ENCODE measurements around the gene RHOA. TPM values are rescaled to one million over a fixed set of nuclear protein-coding genes. Genes with fewer than 3 reads are reported as not detected.

Gene RHOA
- total and polyA plus RNA-seq, 2 of the 4 experiments (the other 2 are of a cell fraction): 383 to 879 TPM

DNA sequence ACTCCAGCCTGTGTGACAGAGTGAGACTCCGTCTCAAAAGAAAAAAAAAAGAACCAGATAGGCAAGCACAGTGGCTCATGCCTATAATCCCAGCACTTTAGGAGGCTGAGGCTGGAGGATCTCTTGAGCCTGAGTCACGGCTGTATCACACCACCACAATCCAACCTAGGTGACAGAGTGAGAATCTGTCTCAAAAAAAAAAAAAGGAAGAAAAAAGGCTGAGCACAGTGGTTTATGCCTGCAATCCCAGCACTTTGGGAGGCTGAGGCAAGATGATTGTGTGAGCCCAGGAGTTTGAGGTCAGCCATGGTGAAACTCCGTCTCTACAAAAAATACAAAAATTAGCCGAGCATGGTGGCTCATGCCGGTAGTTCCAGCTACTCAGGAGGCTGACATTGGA, 23.0 kb upstream of the RHOA start:
- intact Hi-C loops (cut with micrococcal nuclease) (no loop called here), dilution Hi-C loops (cut with HindIII; ENCODE audit: low sequenced_read_pairs, unreplicated experiment) (no loop called here), in situ Hi-C loops (cut with MboI; ENCODE audit: low sequenced_read_pairs) (loop anchor here (25.0 kb wide), 1 partner anchor 272 kb away; the partner anchor contains the start of genes CCDC71 and KLHDC8B)
- Histone ChIP-seq H3K27me3 (ENCODE audit: control insufficient read depth, insufficient read depth, low read length) (no peaks in the 10 kb centered on the region), H3K56ac (ENCODE audit: extremely low read depth, insufficient read depth, low read length) (no peak overlapping the region), H2AK9ac (replicated peaks; ENCODE audit: low read depth, low read length, poor library complexity) (no peak overlapping the region), H3K4me1 (ENCODE audit: control insufficient read depth, insufficient read depth, low read length) (no peaks in the 10 kb centered on the region), H3K4me3 (ENCODE audit: insufficient read depth, low read depth, low read length) (no peak overlapping the region), H4K5ac (ENCODE audit: low read depth, low read length) (no peak overlapping the region), H3K4ac (ENCODE audit: low read depth, low read length) (no peak overlapping the region), H4K20me1 (ENCODE audit: insufficient read depth, low read length) (no peaks in the 10 kb centered on the region), H2BK15ac (ENCODE audit: low read depth, low read length) (no peak overlapping the region), H4K91ac (ENCODE audit: insufficient read depth, low read depth, low read length) (no peak overlapping the region), H2AFZ (replicated peaks; ENCODE audit: low read length, poor library complexity) (no peak overlapping the region), H3K23ac (ENCODE audit: low read depth, low read length) (no peak overlapping the region), H3K27ac (ENCODE audit: insufficient read depth, low read length) (no peak overlapping the region), H3K9me3 (ENCODE audit: control insufficient read depth, insufficient read depth, low read length) (no peaks in the 10 kb centered on the region), H3K4me2 (ENCODE audit: low read depth, low read length) (no peak overlapping the region), H3K9me1 (ENCODE audit: insufficient read depth, low read length) (no peaks in the 10 kb centered on the region), H4K8ac (ENCODE audit: low read depth in 2 of 2, low read length in 2 of 2) (no peak overlapping the region), H3K36me3 (ENCODE audit: control insufficient read depth, insufficient read depth, low read length) (no peaks in the 10 kb centered on the region), H3K79me1 (ENCODE audit: low read depth in 1 of 2, low read length in 2 of 2) (no peaks in the 10 kb centered on the region), H2BK20ac (ENCODE audit: low read depth, low read length) (no peak overlapping the region), H3K18ac (ENCODE audit: low read depth, low read length) (no peak overlapping the region), H3K9ac (ENCODE audit: low read depth, low read length) (no peak overlapping the region), H2BK5ac (ENCODE audit: low read depth, low read length, poor library complexity, severe bottlenecking) (no peak overlapping the region), H2AK5ac (ENCODE audit: low read depth, low read length) (no peak overlapping the region), H2BK120ac (ENCODE audit: low read depth, low read length) (no peak overlapping the region), H3K14ac (replicated peaks; ENCODE audit: low read depth, low read length) (no peak overlapping the region)
- WGBS, 2 experiments (ENCODE audit: extremely low coverage in 2 of 2, insufficient read length in 1 of 2): 95% methylated on average over 3 of the region's 5 CpGs; no CpG with 5 or more reads in 1 of the 2 experiments
- no TSS peak for BruUV-seq (replicated peaks)
- no peak for ATAC-seq (ENCODE audit: low read depth)
- no peak for TF ChIP-seq CEBPB (IDR thresholded peaks at IDR 0.05; ENCODE audit: low read depth, low read length)
- TF ChIP-seq FOS (IDR thresholded peaks at IDR 0.05; ENCODE audit: low read depth, low read length): no peak
- no peak for TF ChIP-seq RFX5 (IDR thresholded peaks at IDR 0.05; ENCODE audit: low read depth, low read length)
- TF ChIP-seq, protein P1, sequence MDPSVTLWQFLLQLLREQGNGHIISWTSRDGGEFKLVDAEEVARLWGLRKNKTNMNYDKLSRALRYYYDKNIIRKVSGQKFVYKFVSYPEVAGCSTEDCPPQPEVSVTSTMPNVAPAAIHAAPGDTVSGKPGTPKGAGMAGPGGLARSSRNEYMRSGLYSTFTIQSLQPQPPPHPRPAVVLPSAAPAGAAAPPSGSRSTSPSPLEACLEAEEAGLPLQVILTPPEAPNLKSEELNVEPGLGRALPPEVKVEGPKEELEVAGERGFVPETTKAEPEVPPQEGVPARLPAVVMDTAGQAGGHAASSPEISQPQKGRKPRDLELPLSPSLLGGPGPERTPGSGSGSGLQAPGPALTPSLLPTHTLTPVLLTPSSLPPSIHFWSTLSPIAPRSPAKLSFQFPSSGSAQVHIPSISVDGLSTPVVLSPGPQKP (IDR thresholded peaks at IDR 0.05; ENCODE audit: borderline replicate concordance, low read depth, low read length): no peak
- TF ChIP-seq MAFK (IDR thresholded peaks at IDR 0.05; ENCODE audit: low read depth, low read length): no peak
- TF ChIP-seq, protein P2, sequence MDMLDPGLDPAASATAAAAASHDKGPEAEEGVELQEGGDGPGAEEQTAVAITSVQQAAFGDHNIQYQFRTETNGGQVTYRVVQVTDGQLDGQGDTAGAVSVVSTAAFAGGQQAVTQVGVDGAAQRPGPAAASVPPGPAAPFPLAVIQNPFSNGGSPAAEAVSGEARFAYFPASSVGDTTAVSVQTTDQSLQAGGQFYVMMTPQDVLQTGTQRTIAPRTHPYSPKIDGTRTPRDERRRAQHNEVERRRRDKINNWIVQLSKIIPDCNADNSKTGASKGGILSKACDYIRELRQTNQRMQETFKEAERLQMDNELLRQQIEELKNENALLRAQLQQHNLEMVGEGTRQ (IDR thresholded peaks at IDR 0.05; ENCODE audit: low read depth, low read length): no peak
- no peak for TF ChIP-seq RCOR1 (IDR thresholded peaks at IDR 0.05; ENCODE audit: insufficient replicate concordance, low read length)
- no peak for TF ChIP-seq MXI1 (IDR thresholded peaks at IDR 0.05; ENCODE audit: borderline replicate concordance, low read depth, low read length)
- no peak for TF ChIP-seq RAD21 (IDR thresholded peaks at IDR 0.05; ENCODE audit: low read length)
- no peak for TF ChIP-seq MAZ (IDR thresholded peaks at IDR 0.05; ENCODE audit: borderline replicate concordance, low read depth, low read length)
- no peak for TF ChIP-seq NFE2L2 (IDR thresholded peaks at IDR 0.05; ENCODE audit: low read depth, low read length)
- POLR2A ChIA-PET (ENCODE audit: unreplicated experiment): no interaction called here
- CTCF ChIA-PET: no interaction called here
- DNase-seq: no peak

Data from IMR-90 (cell line).